Measurements from ENCODE around the gene CROCC.

The CROCC gene

GRCh38 chr1:16981269-16981849 is 59.6 kb downstream of the CROCC start:
- no peak for ATAC-seq (replicated peaks)
- Mint-ChIP-seq H3K4me1 (peaks cover 8 to 19% of the 10 kb centered on the region in 2 donors), H3K27me3 (peaks cover 30 to 35% of the 10 kb centered on the region in 2 donors), H3K36me3 (peaks cover 7 to 10% of the 10 kb centered on the region in 2 donors), H3K4me3 (peak overlapping the region; percentile 55 to 69), H3K27ac (peak overlapping the region; percentile 32), H3K9me3 (no peaks in the 10 kb centered on the region)
- DNase-seq, result no peak

GRCh38 chr1:16982902-16983301 is 61.2 kb downstream of the CROCC start:
- Mint-ChIP-seq H3K4me1 (peaks cover 8 to 19% of the 10 kb centered on the region in 2 donors), H3K27ac (no peak overlapping the region), H3K9me3 (no peaks in the 10 kb centered on the region), H3K27me3 (peaks cover 30 to 35% of the 10 kb centered on the region in 2 donors), H3K4me3 (no peak overlapping the region), H3K36me3 (peaks cover 9 to 24% of the 10 kb centered on the region in 2 donors)
- DNase-seq (no peak), ATAC-seq (replicated peaks) (no peak)

GRCh38 chr1:16983649-16984048 is 61.9 kb downstream of the CROCC start:
- H3K36me3 Mint-ChIP-seq, result peaks cover 9 to 27% of the 10 kb centered on the region in 2 donors
- peaks cover 30 to 35% of the 10 kb centered on the region in 2 donors for H3K27me3 Mint-ChIP-seq
- no peak for ATAC-seq (replicated peaks)
- no peaks in the 10 kb centered on the region for H3K9me3 Mint-ChIP-seq
- no peak overlapping the region for H3K4me3 Mint-ChIP-seq
- peaks cover 8 to 19% of the 10 kb centered on the region in 2 donors for H3K4me1 Mint-ChIP-seq
- no peak for DNase-seq
- no peak overlapping the region for H3K27ac Mint-ChIP-seq

DNA sequence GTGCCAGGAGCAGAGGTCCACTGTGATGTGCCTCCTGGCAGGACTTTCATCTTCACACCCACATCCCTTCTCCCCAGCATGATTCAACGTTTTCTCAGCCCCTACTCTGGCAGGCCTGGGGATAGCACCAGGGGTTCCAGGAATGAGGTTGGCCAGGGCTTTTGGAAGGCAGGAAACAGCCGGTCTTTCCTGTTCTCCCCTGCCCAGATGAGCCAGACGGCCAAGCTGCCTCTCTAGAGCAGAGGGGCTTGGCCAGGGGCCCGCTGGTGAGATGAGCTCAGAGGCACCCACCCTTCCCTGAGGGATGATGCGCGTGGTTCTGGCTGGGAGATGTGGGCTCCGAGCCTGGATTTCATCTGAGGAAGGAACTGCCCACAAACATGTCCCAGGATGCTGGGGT is 63.0 kb downstream of the CROCC start:
- Mint-ChIP-seq H3K4me3 (no peak overlapping the region), H3K9me3 (no peaks in the 10 kb centered on the region), H3K27me3 (peaks cover 25 to 26% of the 10 kb centered on the region in 2 donors), H3K4me1 (peaks cover 8 to 15% of the 10 kb centered on the region in 2 donors), H3K36me3 (peaks cover 14 to 33% of the 10 kb centered on the region in 2 donors), H3K27ac (no peak overlapping the region)
- no peak for DNase-seq
- no peak for ATAC-seq (replicated peaks)

DNA sequence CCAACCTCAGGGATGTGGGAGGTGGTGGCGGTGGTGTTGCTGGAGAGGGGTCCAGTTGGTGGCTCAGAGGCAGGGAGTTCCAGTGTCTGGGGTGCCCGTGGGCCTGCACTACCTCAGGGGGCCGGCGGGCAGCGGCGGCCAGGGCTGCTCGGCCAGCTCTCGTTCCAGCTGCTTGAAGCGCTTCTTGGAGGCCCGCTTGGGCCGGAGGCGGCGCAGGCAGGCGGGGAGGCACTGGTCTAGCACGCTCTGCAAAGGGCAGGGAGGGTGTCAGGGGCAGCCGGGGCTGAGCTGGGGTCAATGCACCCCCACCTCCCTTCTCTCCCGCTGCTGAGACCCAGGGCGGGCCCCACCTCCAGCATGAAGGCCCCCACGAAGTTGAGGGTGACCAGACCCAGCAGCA is 64.4 kb downstream of the CROCC start:
- DNase-seq (no peak), ATAC-seq (replicated peaks) (no peak)
- H3K4me3 Mint-ChIP-seq, result no peak overlapping the region
- H3K9me3 Mint-ChIP-seq, result no peaks in the 10 kb centered on the region
- H3K4me1 Mint-ChIP-seq, result peaks cover 3 to 5% of the 10 kb centered on the region in 2 donors
- H3K36me3 Mint-ChIP-seq, result peaks cover 18 to 37% of the 10 kb centered on the region in 2 donors
- H3K27me3 Mint-ChIP-seq, result peaks cover 12 to 19% of the 10 kb centered on the region in 2 donors
- no peak overlapping the region for H3K27ac Mint-ChIP-seq

DNA sequence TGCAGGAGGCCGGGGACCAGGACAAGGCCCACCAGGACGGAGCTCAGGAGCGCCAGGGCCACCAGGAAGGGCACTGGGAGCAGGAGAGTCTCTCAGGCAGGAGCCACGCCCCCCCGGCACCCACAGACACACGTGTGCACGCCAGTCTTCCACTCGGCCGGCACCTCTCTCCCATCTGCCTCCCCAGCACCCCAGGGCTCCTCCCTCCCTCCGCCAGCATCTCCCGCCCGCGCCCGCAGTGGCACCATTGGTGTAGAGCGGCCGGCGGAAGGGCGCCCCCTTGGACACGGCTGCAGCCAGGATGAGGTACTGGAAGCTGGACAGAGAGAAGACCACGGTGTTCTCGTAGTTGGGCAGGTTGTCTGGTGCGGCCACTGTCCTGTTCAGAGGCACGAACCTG is 64.8 kb downstream of the CROCC start:
- H3K27me3 Mint-ChIP-seq, result peaks cover 8 to 15% of the 10 kb centered on the region in 2 donors
- no peaks in the 10 kb centered on the region for H3K9me3 Mint-ChIP-seq
- H3K4me3 Mint-ChIP-seq, result no peak overlapping the region
- peaks cover 19 to 37% of the 10 kb centered on the region in 2 donors for H3K36me3 Mint-ChIP-seq
- peaks cover 0 to under 1% of the 10 kb centered on the region in 2 donors for H3K4me1 Mint-ChIP-seq
- no peak overlapping the region for H3K27ac Mint-ChIP-seq
- ATAC-seq (replicated peaks) (no peak), DNase-seq (no peak)

- Mint-ChIP-seq H3K27me3 (peaks cover 7 to 11% of the 10 kb centered on the region in 2 donors), H3K27ac (no peak overlapping the region), H3K9me3 (no peaks in the 10 kb centered on the region), H3K4me3 (no peak overlapping the region), H3K4me1 (no peaks in the 10 kb centered on the region), H3K36me3 (peaks cover 21 to 37% of the 10 kb centered on the region in 2 donors)
- ATAC-seq (replicated peaks), result no peak
- DNase-seq, result no peak
These were observed 65.2 kb downstream of the CROCC start for GRCh38 chr1:16986962-16987361.

DNA sequence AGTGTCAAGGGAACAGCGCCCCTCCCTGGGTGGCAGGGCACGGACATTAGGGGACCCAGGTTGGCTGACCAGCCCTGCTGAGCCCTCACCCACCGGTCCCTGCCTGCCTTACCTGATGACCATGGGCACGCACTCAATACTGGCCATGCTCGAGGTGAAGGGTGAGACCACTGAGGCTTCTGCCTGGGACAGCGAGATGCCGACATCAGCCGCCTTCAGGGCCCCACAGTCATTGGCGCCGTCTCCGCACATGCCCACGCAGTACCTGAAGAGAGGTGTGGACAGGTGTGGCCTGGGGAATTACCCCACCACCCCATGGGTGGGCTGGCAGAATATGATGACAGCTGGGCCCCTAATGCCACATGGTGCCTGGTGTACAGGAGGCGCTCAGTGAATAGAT is 66.5 kb downstream of the CROCC start:
- peaks cover 21 to 37% of the 10 kb centered on the region in 2 donors for H3K36me3 Mint-ChIP-seq

DNA sequence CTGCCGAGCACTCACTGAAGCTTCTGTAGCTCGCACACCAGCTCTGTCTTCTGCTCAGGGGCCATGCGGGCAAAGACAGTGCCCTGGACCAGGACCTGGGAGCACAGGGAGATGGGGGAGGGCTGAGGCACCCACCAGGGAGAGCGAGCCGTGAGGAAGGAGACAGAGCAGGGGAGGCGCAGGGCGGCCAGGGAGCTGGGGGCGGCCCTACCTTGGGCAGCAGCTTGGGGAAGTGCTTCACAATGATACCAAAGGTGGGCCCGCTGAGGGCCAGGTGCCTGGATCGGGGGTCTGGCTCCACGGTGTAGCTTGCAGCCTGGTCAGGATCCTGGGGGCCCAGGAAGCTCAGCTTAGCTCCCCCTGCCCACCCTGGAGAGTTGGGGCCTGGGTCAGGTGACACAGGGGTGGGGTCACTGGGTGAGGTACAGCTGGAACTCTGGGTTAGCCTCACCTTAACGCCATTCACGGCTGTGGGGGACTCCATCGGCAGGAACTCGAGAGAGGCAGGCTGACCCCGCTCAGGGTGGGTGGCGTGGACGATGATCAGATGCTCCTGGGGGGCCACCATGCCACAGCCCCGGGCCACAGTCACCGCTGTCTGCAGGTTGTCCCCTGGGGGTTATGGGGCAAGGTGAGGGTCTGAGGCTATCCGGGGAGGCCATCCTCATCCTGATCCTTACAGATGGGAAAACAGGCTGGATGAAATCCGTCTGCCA is 68.1 kb downstream of the CROCC start:
- no peak for ATAC-seq (replicated peaks)
- H3K27ac Mint-ChIP-seq, result no peak overlapping the region

More for the DNA sequence above, 66.5 kb downstream of the CROCC start:
- no peak for ATAC-seq (replicated peaks)
- Mint-ChIP-seq H3K27ac (no peak overlapping the region), H3K4me3 (no peak overlapping the region), H3K4me1 (no peaks in the 10 kb centered on the region), H3K27me3 (peaks cover 3% of the 10 kb centered on the region in 2 donors), H3K9me3 (no peaks in the 10 kb centered on the region)
- DNase-seq, result no peak

DNA sequence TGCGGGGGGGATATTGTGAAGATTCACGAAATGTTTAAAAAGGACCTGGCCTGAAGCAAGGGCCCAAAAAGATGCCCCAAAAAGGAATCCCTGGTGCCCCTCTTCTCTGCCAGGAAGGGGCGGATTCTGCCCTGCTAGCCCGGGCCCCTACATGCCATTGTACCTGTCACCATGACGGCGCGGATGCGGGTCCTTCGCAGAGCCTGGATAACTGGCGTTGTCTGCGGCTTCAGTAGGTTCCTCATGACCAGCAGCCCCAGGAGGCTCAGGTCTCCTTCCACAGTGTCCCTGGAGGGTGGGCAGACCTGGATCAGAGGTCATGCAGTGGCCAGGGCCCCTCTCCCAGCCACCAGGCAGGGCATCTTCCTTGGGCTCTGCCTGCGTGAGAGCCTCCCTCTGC is 69.8 kb downstream of the CROCC start:
- Mint-ChIP-seq H3K9me3 (no peaks in the 10 kb centered on the region), H3K36me3 (peaks cover 24 to 41% of the 10 kb centered on the region in 2 donors), H3K27ac (no peak overlapping the region), H3K27me3 (no peaks in the 10 kb centered on the region), H3K4me3 (no peak overlapping the region), H3K4me1 (no peaks in the 10 kb centered on the region)
- ATAC-seq (replicated peaks) (no peak), DNase-seq (no peak)

More for the DNA sequence above, 68.1 kb downstream of the CROCC start:
- peaks cover 22 to 38% of the 10 kb centered on the region in 2 donors for H3K36me3 Mint-ChIP-seq
- no peaks in the 10 kb centered on the region for H3K27me3 Mint-ChIP-seq
- no peaks in the 10 kb centered on the region for H3K4me1 Mint-ChIP-seq
- no peak overlapping the region for H3K4me3 Mint-ChIP-seq
- H3K9me3 Mint-ChIP-seq, result no peaks in the 10 kb centered on the region
- no peak for DNase-seq

- ATAC-seq (replicated peaks), result no peak
- Mint-ChIP-seq H3K4me3 (no peak overlapping the region), H3K36me3 (peaks cover 24 to 36% of the 10 kb centered on the region in 2 donors), H3K4me1 (no peaks in the 10 kb centered on the region), H3K27me3 (no peaks in the 10 kb centered on the region), H3K9me3 (no peaks in the 10 kb centered on the region), H3K27ac (peak overlapping the region; percentile 47)
- DNase-seq, result no peak
These were observed 70.4 kb downstream of the CROCC start for GRCh38 chr1:16992102-16992501.

DNA sequence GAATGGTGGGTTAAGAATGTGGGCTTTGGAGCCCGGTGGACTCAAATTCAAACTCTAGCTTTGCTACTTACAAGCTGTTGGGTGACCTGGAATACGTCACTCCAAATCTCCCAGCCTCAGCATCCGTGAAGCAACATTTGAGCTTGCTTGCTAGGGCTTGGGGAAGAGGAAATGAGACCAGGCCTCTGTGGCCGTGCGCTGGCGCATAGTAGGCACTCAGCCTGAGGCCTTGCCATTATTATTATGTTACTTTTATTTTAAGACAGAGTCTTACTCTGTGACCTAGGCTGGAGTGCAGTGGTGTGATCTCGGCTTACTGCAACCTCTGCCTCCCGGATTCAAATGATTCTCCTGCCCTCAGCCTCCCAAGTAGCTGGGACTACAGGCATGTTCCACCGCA is 70.9 kb downstream of the CROCC start:
- Mint-ChIP-seq H3K27me3 (no peaks in the 10 kb centered on the region), H3K27ac (no peak overlapping the region), H3K4me1 (no peaks in the 10 kb centered on the region), H3K9me3 (no peaks in the 10 kb centered on the region), H3K4me3 (no peak overlapping the region), H3K36me3 (peaks cover 23 to 30% of the 10 kb centered on the region in 2 donors)
- DNase-seq (no peak), ATAC-seq (replicated peaks) (no peak)

- DNase-seq (no peak), ATAC-seq (replicated peaks) (no peak)
- Mint-ChIP-seq H3K4me1 (no peaks in the 10 kb centered on the region), H3K36me3 (peaks cover 31 to 32% of the 10 kb centered on the region in 2 donors), H3K4me3 (no peak overlapping the region), H3K27me3 (no peaks in the 10 kb centered on the region), H3K9me3 (no peaks in the 10 kb centered on the region), H3K27ac (no peak overlapping the region)
These were observed 71.8 kb downstream of the CROCC start for GRCh38 chr1:16993521-16994038.

GRCh38 chr1:16996845-16997244 is 75.1 kb downstream of the CROCC start:
- H3K27ac Mint-ChIP-seq, result no peak overlapping the region
- no peaks in the 10 kb centered on the region for H3K9me3 Mint-ChIP-seq
- ATAC-seq (replicated peaks) (no peak), DNase-seq (no peak)
- H3K4me1 Mint-ChIP-seq, result no peaks in the 10 kb centered on the region
- peaks cover 32 to 41% of the 10 kb centered on the region in 2 donors for H3K36me3 Mint-ChIP-seq
- H3K4me3 Mint-ChIP-seq, result no peak overlapping the region
- no peaks in the 10 kb centered on the region for H3K27me3 Mint-ChIP-seq

DNA sequence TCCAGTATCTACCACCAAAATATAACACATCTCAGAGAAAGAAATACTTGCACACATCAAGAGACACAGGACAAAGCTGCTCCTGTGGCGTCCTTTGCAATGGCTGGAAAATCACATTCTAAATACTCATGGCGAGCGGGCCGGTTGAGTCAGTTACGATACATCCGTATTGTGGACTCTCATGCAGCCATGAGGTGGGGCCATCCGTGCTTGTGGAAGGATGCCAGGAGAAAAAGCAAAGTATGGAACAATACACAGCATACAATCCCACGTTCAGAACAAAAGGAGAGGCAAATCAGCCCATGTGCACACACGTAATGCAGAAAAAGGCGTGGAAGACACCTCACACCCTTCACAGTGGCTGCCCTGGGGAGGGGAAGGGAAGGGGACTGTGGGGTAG is 76.9 kb downstream of the CROCC start:
- no peak overlapping the region for H3K27ac Mint-ChIP-seq

More for the DNA sequence above, 76.9 kb downstream of the CROCC start:
- DNase-seq (no peak), ATAC-seq (replicated peaks) (no peak)
- Mint-ChIP-seq H3K4me3 (no peak overlapping the region), H3K27me3 (no peaks in the 10 kb centered on the region), H3K4me1 (no peaks in the 10 kb centered on the region), H3K36me3 (peaks cover 36 to 51% of the 10 kb centered on the region in 2 donors), H3K9me3 (no peaks in the 10 kb centered on the region)
